Measurements from ENCODE around the gene SLC4A3. TPM values are rescaled to one million over a fixed set of nuclear protein-coding genes. Genes with fewer than 3 reads are reported as not detected.

The SLC4A3 gene
- total RNA-seq, 1 experiment from 2014 or later: 4.0 TPM

GRCh38 chr2:219607931-219608330 lies 19.5 kb upstream of the SLC4A3 start:
- no peak for DNase-seq (ENCODE audit: low read depth in 1 of 2, low spot score in 2 of 2)
- H3K36me3 ChIP-seq: peaks cover 45% of the 10 kb centered on the region
- no peaks in the 10 kb centered on the region for H3K27me3 ChIP-seq (replicated peaks)
- no peak overlapping the region for H3K4me3 ChIP-seq
- no peaks in the 10 kb centered on the region for H3K9me3 ChIP-seq (replicated peaks)
- no peak overlapping the region for H3K27ac ChIP-seq
- no peaks in the 10 kb centered on the region for H3K4me1 ChIP-seq (replicated peaks)

- Histone ChIP-seq H3K27me3 (replicated peaks) (no peaks in the 10 kb centered on the region), H3K9me3 (replicated peaks) (no peaks in the 10 kb centered on the region), H3K4me1 (replicated peaks) (no peaks in the 10 kb centered on the region), H3K27ac (no peak overlapping the region), H3K4me3 (no peak overlapping the region), H3K36me3 (peaks cover 45% of the 10 kb centered on the region)
- DNase-seq (ENCODE audit: low read depth in 1 of 2, low spot score in 2 of 2): no peak
These were observed 18.9 kb upstream of the SLC4A3 start for GRCh38 chr2:219608399-219608964.

GRCh38 chr2:219609149-219609750 lies 18.2 kb upstream of the SLC4A3 start:
- H3K27me3 ChIP-seq (replicated peaks): no peaks in the 10 kb centered on the region
- no peak overlapping the region for H3K27ac ChIP-seq
- H3K9me3 ChIP-seq (replicated peaks): no peaks in the 10 kb centered on the region
- H3K4me1 ChIP-seq (replicated peaks): no peaks in the 10 kb centered on the region
- H3K36me3 ChIP-seq: peaks cover 42% of the 10 kb centered on the region
- DNase-seq (ENCODE audit: low read depth in 1 of 2, low spot score in 2 of 2): no peak
- no peak overlapping the region for H3K4me3 ChIP-seq

DNA sequence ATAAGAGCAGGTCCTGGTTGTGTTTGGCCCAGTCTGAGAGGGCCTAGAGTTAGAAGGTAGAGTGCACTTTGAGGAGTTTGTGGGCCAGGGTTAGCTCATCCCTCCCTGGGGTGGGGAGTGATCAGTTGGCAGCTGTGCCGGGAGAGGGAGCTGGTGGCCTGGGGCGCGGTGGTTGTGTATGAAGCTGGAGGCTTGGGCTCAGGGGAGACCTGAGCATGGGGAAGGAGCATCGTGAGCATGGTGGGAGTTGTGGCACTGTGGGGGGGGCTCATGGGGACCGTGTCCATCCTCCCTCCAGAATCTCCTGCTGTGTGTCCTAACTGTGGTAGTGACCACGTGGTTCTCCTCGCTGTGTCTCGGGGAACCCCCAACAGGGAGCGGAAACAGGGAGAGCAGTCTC lies 16.1 kb upstream of the SLC4A3 start:
- no peak for DNase-seq (ENCODE audit: low read depth in 1 of 2, low spot score in 2 of 2)
- Histone ChIP-seq H3K4me3 (no peak overlapping the region), H3K4me1 (replicated peaks) (no peaks in the 10 kb centered on the region), H3K9me3 (replicated peaks) (no peaks in the 10 kb centered on the region), H3K36me3 (peaks cover 34% of the 10 kb centered on the region), H3K27me3 (replicated peaks) (no peaks in the 10 kb centered on the region), H3K27ac (no peak overlapping the region)

- no peak for DNase-seq (ENCODE audit: low read depth in 1 of 2, low spot score in 2 of 2)
- Histone ChIP-seq H3K4me3 (no peak overlapping the region), H3K36me3 (peaks cover 28% of the 10 kb centered on the region), H3K9me3 (replicated peaks) (no peaks in the 10 kb centered on the region), H3K27ac (no peak overlapping the region), H3K27me3 (replicated peaks) (no peaks in the 10 kb centered on the region), H3K4me1 (replicated peaks) (no peaks in the 10 kb centered on the region)
These were observed 15.4 kb upstream of the SLC4A3 start for GRCh38 chr2:219611866-219612576.

DNA sequence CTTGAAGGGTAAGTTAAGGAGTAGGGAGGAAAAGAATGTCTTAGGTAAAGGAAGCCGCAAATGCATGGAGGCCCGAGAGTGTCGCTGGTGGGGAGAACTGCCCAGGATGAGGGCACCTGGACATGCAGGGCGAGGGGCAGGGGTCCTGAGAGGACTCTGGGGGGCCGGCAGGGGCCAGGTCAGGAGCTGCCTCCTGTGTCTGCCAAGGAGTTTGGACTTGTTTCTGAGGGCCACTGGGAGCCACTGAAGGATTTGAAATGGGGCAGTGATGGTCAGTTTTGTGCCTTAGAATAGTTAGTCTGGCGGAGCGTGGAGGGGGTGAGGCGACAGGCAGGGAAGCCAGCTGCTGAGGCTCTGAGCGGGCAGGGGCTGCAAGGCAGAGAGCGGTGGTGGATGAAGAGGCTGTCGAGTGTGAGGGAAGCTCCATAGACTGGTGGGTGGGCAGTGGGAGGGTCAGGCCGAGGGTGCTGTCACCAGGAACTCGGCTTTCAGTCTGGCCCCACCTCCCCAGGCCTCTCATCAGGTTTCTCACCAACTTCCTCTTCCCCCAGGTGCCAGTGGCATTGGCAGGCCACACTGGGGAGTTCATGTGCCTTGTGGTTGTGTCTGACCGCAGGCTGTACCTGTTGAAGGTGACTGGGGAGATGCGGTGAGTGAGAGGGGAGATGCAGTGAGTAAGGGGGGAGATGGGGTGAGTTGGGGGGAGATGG lies 14.7 kb upstream of the SLC4A3 start:
- Histone ChIP-seq H3K27ac (no peak overlapping the region), H3K4me3 (no peak overlapping the region), H3K9me3 (replicated peaks) (no peaks in the 10 kb centered on the region), H3K36me3 (peaks cover 27% of the 10 kb centered on the region), H3K27me3 (replicated peaks) (no peaks in the 10 kb centered on the region), H3K4me1 (replicated peaks) (no peaks in the 10 kb centered on the region)
- DNase-seq (ENCODE audit: low read depth in 1 of 2, low spot score in 2 of 2): no peak

GRCh38 chr2:219613461-219614070 lies 13.9 kb upstream of the SLC4A3 start:
- no peaks in the 10 kb centered on the region for H3K27me3 ChIP-seq (replicated peaks)
- no peaks in the 10 kb centered on the region for H3K9me3 ChIP-seq (replicated peaks)
- DNase-seq (ENCODE audit: low read depth in 1 of 2, low spot score in 2 of 2): no peak
- H3K4me3 ChIP-seq: no peak overlapping the region
- H3K36me3 ChIP-seq: peaks cover 22% of the 10 kb centered on the region
- H3K4me1 ChIP-seq (replicated peaks): no peaks in the 10 kb centered on the region
- no peak overlapping the region for H3K27ac ChIP-seq

GRCh38 chr2:219614076-219614860 lies 13.2 kb upstream of the SLC4A3 start:
- Histone ChIP-seq H3K9me3 (replicated peaks) (no peaks in the 10 kb centered on the region), H3K4me1 (replicated peaks) (no peaks in the 10 kb centered on the region), H3K27ac (no peak overlapping the region), H3K27me3 (replicated peaks) (no peaks in the 10 kb centered on the region), H3K36me3 (peaks cover 15% of the 10 kb centered on the region), H3K4me3 (no peak overlapping the region)
- DNase-seq (ENCODE audit: low read depth in 1 of 2, low spot score in 2 of 2): no peak

DNA sequence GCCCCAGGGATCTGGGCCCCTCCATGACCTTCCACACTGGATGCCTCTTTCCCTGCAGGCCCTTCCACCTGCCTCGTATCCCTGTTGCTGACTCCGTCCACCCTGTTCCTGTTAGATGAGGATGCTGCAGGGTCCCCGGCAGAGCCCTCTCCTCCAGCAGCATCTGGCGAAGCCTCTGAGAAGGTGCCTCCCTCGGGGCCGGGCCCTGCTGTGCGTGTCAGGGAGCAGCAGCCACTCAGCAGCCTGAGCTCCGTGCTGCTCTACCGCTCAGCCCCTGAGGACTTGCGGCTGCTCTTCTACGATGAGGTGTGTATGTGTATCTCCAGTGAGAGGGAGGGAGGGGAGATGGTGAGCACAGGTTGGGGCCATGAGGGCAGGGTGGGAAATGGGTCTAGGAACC lies 12.4 kb upstream of the SLC4A3 start:
- Histone ChIP-seq H3K27ac (no peak overlapping the region), H3K27me3 (replicated peaks) (no peaks in the 10 kb centered on the region), H3K9me3 (replicated peaks) (no peaks in the 10 kb centered on the region), H3K4me1 (replicated peaks) (no peaks in the 10 kb centered on the region), H3K36me3 (peaks cover 14% of the 10 kb centered on the region), H3K4me3 (no peak overlapping the region)
- no peak for DNase-seq (ENCODE audit: low read depth in 1 of 2, low spot score in 2 of 2)

- H3K9me3 ChIP-seq (replicated peaks): no peaks in the 10 kb centered on the region
- H3K36me3 ChIP-seq: peaks cover 14% of the 10 kb centered on the region
- no peak for DNase-seq (ENCODE audit: low read depth in 1 of 2, low spot score in 2 of 2)
- no peaks in the 10 kb centered on the region for H3K4me1 ChIP-seq (replicated peaks)
- no peak overlapping the region for H3K27ac ChIP-seq
- H3K4me3 ChIP-seq: no peak overlapping the region
- no peaks in the 10 kb centered on the region for H3K27me3 ChIP-seq (replicated peaks)
These were observed 11.5 kb upstream of the SLC4A3 start for GRCh38 chr2:219615894-219616293.

DNA sequence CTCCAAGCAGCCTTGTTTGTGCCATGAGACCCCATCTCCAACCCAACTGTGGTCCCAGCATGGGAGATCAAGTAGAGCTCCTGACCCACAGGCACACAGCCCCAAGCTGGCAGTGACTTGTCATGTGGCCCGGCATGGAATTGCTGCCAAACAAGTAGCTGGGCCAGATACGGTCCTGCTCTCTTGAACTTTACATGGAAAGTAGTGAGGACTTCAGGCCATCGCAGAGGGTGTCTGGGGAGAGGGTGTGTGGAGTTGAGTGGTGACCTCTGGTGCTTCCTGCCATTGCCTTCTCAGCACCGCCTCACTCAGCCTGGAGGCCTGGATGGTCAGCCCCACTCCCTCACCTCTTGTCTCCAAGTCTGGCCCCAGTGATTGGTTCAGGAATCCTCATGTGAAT lies 10.9 kb upstream of the SLC4A3 start:
- Histone ChIP-seq H3K36me3 (peaks cover 13% of the 10 kb centered on the region), H3K4me1 (replicated peaks) (no peaks in the 10 kb centered on the region), H3K27me3 (replicated peaks) (no peaks in the 10 kb centered on the region), H3K9me3 (replicated peaks) (no peaks in the 10 kb centered on the region), H3K27ac (no peak overlapping the region), H3K4me3 (no peak overlapping the region)
- DNase-seq (ENCODE audit: low read depth in 1 of 2, low spot score in 2 of 2): no peak

- H3K27ac ChIP-seq: no peak overlapping the region
- H3K36me3 ChIP-seq: peaks cover 6% of the 10 kb centered on the region; the same call in 1 of the 2 replicates
- no peaks in the 10 kb centered on the region for H3K4me1 ChIP-seq (replicated peaks)
- DNase-seq (ENCODE audit: low read depth in 1 of 2, low spot score in 2 of 2): no peak
- no peak overlapping the region for H3K4me3 ChIP-seq
- 0 out of 2 replicates have a peak, but pooled peaks cover 4% of the 10 kb centered on the region for H3K27me3 ChIP-seq (replicated peaks)
- H3K9me3 ChIP-seq (replicated peaks): no peaks in the 10 kb centered on the region
These were observed 8.7 kb upstream of the SLC4A3 start for GRCh38 chr2:219618733-219619122.

DNA sequence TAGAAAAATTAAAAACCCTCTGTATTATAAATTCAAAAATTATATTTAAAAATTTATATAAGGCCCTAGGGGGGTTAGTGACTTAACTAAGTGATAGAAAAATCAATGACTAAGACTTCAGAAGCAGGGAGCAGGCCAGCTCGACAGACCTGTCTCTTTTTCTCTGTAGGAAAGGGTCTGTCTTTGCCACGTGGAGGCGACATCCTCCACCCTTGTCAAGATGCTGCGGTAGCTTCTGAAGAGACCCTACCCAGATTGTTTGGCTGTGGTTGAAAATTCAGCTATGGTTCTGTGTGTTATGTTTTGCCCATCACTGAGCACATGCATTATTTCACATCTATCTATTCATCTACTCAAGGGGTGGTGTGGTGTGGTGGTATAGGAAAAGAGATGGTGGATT lies 8.2 kb upstream of the SLC4A3 start:
- no peaks in the 10 kb centered on the region for H3K4me1 ChIP-seq (replicated peaks)
- peaks cover 4% of the 10 kb centered on the region; the same call in 1 of the 2 replicates for H3K27me3 ChIP-seq (replicated peaks)
- peaks cover 4% of the 10 kb centered on the region; the same call in 1 of the 2 replicates for H3K36me3 ChIP-seq
- no peaks in the 10 kb centered on the region for H3K9me3 ChIP-seq (replicated peaks)
- no peak for DNase-seq (ENCODE audit: low read depth in 1 of 2, low spot score in 2 of 2)
- H3K27ac ChIP-seq: no peak overlapping the region
- H3K4me3 ChIP-seq: no peak overlapping the region

Measured in SJSA1 (cell line).